ENCODE results near the gene AOC3. TPM values are rescaled to one million over a fixed set of nuclear protein-coding genes. Genes with fewer than 3 reads are reported as not detected.
"Not testable (repeated sequence)": the region's sequence is repeated elsewhere in the genome, so short reads cannot be mapped to it uniquely, and the experiment has no call there.

AOC3 gene
- total and polyA plus RNA-seq, 2 of the 4 experiments (the other 2 are of a cell fraction) = 0.17 TPM; not detected in 1

DNA sequence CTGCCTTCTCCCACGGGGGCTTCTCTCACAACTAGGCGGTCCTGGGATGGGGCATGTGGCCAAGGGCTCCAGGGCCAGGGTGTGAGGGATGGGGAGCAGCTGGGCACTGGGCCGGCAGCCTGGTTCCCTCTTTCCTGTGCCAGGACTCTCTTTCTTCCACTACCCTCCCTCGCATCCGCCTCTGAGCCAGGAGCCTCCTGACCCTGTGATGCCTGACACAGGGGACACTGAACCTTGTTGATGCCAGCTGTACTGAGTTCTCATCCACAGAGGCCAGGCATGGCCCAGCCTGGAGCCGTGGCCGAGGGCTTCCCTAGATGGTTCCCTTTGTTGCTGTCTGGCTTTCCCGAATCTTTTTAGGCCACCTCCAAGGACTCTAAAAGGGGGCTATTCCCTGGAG is 5.5 kb downstream of the AOC3 start:
- dilution Hi-C loops (cut with HindIII; ENCODE audit: low sequenced_read_pairs, unreplicated experiment); H2BK15ac ChIP-seq (ENCODE audit: low read depth, low read length); POLR2A ChIA-PET (ENCODE audit: unreplicated experiment): not testable (repeated sequence)

More for the DNA sequence above, 5.5 kb downstream of the AOC3 start:
- H3K4me1 ChIP-seq (ENCODE audit: control insufficient read depth, insufficient read depth, low read length); H3K4me3 ChIP-seq (ENCODE audit: insufficient read depth, low read depth, low read length); H3K4ac ChIP-seq (ENCODE audit: low read depth, low read length); H2AK5ac ChIP-seq (ENCODE audit: low read depth, low read length); DNase-seq; H3K9me1 ChIP-seq (ENCODE audit: insufficient read depth, low read length); H3K9ac ChIP-seq (ENCODE audit: low read depth, low read length); H3K27ac ChIP-seq (ENCODE audit: insufficient read depth, low read length); H2BK20ac ChIP-seq (ENCODE audit: low read depth, low read length); CTCF ChIA-PET; H3K36me3 ChIP-seq (ENCODE audit: control insufficient read depth, insufficient read depth, low read length); H3K4me2 ChIP-seq (ENCODE audit: low read depth, low read length); H4K8ac ChIP-seq (ENCODE audit: low read depth in 2 of 2, low read length in 2 of 2); ATAC-seq (ENCODE audit: low read depth); H2BK5ac ChIP-seq (ENCODE audit: low read depth, low read length, poor library complexity, severe bottlenecking); BruUV-seq (replicated peaks); H3K23ac ChIP-seq (ENCODE audit: low read depth, low read length); H3K14ac ChIP-seq (replicated peaks; ENCODE audit: low read depth, low read length); H3K9me3 ChIP-seq (ENCODE audit: control insufficient read depth, insufficient read depth, low read length); H4K5ac ChIP-seq (ENCODE audit: low read depth, low read length); H2AFZ ChIP-seq (replicated peaks; ENCODE audit: low read length, poor library complexity); intact Hi-C loops (cut with micrococcal nuclease); H2AK9ac ChIP-seq (replicated peaks; ENCODE audit: low read depth, low read length, poor library complexity); H3K18ac ChIP-seq (ENCODE audit: low read depth, low read length); H4K20me1 ChIP-seq (ENCODE audit: insufficient read depth, low read length); H3K79me1 ChIP-seq (ENCODE audit: low read depth in 1 of 2, low read length in 2 of 2); in situ Hi-C loops (cut with MboI; ENCODE audit: low sequenced_read_pairs); H2BK120ac ChIP-seq (ENCODE audit: low read depth, low read length); H3K56ac ChIP-seq (ENCODE audit: extremely low read depth, insufficient read depth, low read length); H4K91ac ChIP-seq (ENCODE audit: insufficient read depth, low read depth, low read length): not testable (repeated sequence)
- WGBS, 2 experiments (ENCODE audit: extremely low coverage in 2 of 2, insufficient read length in 1 of 2) = no CpG with 5 or more reads among the region's 8 CpGs
- peaks cover 20% of the 10 kb centered on the region for H3K27me3 ChIP-seq (ENCODE audit: control insufficient read depth, insufficient read depth, low read length)

Data from IMR-90 (cell line).